GM21528 (cell line): Measurements from ENCODE around the gene L1CAM.

ENCODE experiments used
- ATAC-seq: cut with Tn5 transposase; IDR thresholded peaks from one replicate; pipeline ENCODE4 v1.9.1; 2021; ENCODE audit warnings: mild to moderate bottlenecking, moderate library complexity; ENCODE audit not compliant: unreplicated experiment, low FRiP score

Gene L1CAM, protein sequence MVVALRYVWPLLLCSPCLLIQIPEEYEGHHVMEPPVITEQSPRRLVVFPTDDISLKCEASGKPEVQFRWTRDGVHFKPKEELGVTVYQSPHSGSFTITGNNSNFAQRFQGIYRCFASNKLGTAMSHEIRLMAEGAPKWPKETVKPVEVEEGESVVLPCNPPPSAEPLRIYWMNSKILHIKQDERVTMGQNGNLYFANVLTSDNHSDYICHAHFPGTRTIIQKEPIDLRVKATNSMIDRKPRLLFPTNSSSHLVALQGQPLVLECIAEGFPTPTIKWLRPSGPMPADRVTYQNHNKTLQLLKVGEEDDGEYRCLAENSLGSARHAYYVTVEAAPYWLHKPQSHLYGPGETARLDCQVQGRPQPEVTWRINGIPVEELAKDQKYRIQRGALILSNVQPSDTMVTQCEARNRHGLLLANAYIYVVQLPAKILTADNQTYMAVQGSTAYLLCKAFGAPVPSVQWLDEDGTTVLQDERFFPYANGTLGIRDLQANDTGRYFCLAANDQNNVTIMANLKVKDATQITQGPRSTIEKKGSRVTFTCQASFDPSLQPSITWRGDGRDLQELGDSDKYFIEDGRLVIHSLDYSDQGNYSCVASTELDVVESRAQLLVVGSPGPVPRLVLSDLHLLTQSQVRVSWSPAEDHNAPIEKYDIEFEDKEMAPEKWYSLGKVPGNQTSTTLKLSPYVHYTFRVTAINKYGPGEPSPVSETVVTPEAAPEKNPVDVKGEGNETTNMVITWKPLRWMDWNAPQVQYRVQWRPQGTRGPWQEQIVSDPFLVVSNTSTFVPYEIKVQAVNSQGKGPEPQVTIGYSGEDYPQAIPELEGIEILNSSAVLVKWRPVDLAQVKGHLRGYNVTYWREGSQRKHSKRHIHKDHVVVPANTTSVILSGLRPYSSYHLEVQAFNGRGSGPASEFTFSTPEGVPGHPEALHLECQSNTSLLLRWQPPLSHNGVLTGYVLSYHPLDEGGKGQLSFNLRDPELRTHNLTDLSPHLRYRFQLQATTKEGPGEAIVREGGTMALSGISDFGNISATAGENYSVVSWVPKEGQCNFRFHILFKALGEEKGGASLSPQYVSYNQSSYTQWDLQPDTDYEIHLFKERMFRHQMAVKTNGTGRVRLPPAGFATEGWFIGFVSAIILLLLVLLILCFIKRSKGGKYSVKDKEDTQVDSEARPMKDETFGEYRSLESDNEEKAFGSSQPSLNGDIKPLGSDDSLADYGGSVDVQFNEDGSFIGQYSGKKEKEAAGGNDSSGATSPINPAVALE

GRCh38 chrX:153885968-153886903 is at the start of gene L1CAM:
Gene L1CAM (minus strand): TSS chrX:153886173. CDS start chrX:153875836, 10,337 bp downstream.
- ATAC-seq: no peak

DNA sequence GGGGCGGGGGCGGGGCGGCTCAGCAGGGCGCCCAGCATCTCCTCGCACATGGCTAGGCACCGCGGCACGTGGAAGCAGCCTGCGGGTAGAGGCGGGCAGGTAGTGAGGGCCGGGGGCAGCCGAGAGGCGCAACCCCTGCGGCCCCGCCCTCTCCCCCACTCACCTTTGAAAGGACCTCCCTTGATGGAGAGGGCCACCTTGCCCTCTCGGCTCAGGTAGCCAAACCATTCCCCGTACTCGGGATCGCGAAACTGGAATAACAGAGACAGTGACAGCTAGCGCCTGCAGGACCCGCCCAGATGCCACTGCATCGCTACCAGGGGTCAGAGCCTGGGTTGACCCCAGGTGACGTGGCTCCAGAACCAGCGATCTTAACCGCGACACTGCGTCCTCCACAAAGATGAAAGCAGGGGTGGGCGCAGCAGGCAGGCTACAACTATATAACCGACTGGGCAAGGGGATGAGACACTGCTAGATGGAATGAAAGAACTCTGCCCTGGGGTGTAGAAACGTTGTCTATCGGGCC is 49.4 kb upstream of the L1CAM start:
- ATAC-seq: peak; percentile 7

- ATAC-seq: peak; percentile 77
Observed at GRCh38 chrX:153934762-153935325, 48.9 kb upstream of the L1CAM start, which contains the start of gene NAA10. Gene NAA10 (minus strand): TSS chrX:153935037. CDS start chrX:153934904, 133 bp downstream.

DNA sequence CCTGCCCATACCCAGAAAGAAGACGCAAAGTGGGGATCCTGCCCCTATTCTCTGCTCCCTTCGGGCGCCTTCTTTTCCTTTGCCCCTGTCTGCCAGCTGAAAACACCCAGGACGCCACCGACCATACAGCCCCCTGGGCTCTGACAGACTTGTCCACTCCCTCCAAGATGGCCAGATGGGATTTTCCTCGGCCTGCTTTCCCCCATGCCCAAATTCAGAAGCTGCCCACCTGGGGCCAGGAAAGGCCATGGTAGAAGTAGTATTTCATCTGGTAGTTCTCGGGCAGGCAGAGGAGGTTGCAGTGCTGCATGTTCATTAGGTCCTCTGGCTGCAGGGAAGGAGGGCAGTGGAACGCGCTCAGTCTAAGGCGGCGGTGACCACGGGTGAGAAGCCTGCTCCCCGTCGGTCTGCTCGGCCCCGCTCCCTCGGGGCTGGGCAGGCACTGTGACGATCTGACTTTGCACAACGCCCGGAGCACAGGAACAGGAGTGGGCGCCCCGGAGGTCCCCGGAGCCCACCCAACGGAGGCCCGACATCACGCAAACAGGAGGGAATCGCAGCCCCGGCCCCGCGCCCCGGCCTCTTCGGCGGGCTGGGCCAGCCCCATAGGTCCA is 48.3 kb upstream of the L1CAM start:
- peak; percentile 7 for ATAC-seq

GRCh38 chrX:153933748-153934147 is 47.8 kb upstream of the L1CAM start:
- no peak for ATAC-seq

DNA sequence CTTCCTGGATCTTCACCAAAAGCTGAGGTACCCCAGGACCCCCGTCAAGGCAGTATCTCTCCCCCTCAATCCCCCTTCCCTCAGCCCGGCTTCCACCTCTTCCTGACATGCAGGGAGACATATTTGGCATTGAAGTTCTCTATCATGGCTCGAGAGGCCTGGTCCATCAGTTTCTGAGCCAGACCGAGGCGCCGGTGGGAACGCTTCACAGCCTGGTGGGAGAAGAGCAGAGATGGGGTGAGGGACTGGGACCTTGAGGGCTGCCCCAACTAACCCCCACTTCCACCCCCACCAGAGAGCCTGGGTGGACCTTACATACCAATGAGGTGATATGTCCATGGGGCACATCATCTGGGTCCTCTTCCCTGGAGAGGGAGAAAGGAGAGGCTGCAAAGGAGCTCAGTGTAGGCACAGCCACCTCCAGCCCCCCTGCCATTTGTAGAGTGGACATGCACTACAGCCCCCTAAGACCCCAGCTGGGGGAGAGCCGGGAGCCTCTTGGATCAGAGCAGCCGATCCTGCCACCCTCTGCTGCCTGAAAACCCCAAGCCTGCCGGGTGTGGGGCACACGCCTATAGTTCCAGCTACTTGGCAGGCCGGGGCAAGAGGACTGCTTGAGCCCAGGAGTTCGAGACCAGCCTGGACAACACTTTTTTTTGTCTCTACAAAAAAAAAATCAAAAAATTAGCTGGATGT is 46.4 kb upstream of the L1CAM start:
- no peak for ATAC-seq

DNA sequence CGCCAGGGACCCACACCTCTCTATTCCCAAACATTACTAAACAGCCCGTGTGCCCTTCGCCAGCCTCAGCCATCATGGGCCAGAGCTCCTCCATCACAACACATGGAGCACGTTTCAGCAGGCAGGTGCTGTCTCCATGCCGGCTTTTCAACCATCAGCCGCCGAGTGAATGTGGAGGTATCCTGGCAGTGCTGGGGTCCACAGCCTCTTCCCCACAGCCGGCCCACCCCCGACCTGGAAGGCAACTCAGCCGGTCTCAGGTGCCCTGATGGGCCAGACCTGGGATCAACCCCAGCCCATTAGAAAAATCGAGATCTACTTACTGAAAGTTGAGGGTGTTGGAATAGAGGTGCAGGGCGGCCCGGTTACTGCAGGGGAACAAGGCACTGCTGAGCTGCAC is 45.8 kb upstream of the L1CAM start:
- ATAC-seq: no peak

DNA sequence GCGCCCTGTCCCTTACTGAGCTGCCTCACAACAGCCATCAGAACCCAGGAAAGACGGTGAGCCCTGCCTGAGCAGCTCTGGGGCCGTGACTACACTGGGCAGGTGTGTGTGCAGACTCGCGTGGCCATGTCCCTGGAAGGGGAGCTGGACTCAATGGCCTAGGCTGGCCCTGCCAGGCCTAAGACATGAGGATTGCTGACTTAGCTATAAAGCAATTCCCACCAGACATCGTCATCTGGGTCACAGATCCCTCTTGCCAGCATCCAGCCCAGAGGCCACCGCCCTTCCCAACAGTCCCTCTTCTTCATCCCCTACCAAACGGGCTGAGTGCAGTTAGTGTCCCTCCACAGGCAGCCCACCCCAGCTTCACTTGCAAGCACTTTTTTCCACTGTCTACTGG is 45.2 kb upstream of the L1CAM start:
- no peak for ATAC-seq

GRCh38 chrX:153930011-153930910 is 44.3 kb upstream of the L1CAM start:
- no peak for ATAC-seq

- ATAC-seq: no peak
Observed at GRCh38 chrX:153929576-153929975, 43.6 kb upstream of the L1CAM start.

DNA sequence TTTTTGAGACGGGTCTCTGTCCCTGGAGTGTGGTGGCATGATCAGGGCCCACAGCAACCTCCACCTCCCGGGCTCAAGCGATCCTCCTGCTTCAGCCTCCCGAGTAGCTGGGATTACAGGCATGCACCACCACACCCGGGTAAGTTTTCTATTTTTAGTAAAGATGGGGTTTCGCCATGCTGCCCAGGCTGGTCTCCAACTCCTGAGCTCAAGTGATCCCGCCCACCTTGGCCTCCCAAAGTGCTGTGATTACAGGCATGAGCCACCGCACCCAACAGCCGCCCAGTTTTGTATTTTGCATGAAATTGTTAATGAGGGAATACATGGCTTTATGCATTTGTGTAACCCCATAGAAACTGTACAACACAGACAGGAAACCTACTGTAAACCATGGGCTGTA is 42.9 kb upstream of the L1CAM start:
- ATAC-seq: no peak

DNA sequence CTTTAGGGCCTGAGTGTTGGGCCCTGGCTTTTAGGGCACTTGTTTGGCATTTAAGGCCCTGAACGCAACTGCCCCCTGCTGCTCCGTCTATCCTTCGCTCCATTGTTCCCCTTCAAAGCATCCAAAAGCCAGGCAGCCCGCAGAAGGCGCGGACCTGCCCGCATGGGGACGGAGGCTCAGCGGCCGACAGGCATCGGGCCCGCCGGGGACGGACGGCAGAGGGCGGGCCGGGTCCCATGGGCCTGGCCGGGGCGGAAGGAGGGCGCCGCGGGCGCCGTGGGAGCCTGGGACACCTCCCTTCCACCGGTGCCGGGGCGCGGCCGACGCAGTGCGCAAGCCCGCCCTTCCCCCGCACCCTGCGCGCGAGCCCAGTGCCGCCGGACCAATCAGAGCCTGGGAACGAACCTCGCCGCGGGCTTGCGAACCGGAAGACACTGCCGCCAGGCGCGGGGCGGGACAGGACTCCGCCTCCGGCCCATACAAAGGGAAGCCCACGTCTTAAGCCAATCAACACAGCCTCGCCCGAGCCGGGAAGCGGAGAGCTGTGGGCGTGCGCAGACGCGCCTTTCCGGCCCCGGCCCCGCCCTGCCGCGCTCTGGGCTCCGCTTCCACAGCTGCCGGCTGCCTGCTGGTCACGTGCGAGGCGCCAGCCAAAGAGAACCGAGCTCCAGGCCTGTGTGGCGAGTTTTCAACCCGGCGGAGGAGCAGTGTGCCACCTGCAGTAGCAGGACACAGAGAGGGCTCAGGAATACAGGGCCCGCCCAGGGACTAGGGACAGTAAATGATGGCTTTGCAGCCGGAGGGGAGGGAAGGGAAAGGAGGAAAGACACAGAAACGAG is 42.2 kb upstream of the L1CAM start:
- peak; percentile 61 for ATAC-seq

DNA sequence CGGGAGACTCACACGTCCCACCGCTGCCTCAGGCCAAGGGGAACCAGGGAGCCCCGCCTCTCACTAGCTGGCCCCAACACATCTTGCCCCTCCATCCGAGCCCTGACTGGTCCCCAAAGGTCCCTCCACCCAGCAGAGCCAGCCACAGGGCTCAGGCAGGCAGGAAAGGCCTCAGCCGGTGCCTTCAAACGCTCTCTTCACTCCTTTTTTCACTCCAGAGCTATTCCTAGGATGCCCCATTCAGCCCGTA is 41.6 kb upstream of the L1CAM start:
- ATAC-seq: no peak

DNA sequence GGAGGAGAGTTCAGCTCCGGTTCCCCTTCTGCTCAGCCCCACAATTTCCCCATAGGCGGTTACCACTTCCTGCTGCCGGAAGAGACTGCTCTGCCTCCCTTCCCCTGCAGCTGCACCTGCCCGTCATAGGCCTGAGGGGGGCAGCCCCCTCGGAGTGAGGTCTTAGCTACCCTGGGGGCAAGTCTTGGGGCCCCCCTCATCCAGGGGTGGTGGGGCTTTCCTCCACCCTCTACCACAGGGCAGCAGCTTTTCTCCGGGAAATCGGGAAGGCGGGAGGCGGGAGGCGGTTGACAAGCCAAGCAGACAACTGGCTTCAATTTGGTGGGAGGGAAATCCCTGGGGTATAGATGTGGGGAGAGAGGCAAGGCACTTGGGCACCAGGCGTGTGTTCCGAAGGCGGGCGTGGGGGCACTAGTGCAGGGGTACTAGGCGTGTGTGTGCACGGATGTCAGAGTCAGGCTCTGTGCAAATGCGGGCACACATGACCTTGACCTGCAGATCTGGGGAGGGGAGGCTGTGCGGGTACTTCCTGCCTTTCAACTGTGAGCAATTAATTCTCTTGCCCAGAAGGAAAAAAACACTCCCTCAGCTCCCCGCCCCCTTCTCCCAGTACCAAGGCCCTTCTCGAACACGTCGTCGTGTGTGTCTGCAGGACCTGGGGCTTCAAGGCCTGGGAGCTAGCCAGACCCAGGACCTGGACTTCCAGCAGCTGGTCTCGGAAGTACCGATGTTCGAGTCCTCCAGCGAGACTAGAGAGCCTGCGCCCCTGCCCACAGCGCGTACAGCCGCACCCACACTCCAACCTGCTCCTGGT is 41.1 kb upstream of the L1CAM start:
- ATAC-seq: peak; percentile 38

GRCh38 chrX:153926552-153926857 is 40.5 kb upstream of the L1CAM start:
- no peak for ATAC-seq
